Cardiac fibroblast (primary cell): ENCODE measurements around the gene BORCS5.
"Not testable (repeated sequence)": the region's sequence is repeated elsewhere in the genome, so short reads cannot be mapped to it uniquely, and the experiment has no call there.

Experiments used
- DNase-seq, 2 donors: peaks; one replicate each; pipeline versions ENCODE4 v3.0.0 to v3.0.0-alpha.2; 2010; ENCODE audit warnings: low read depth in 2 of 2
- H3K4me3 ChIP-seq, 2 donors: replicated peaks in 1 of 2; 1 replicate in 1 of 2; 2 replicates in 1 of 2; pipeline ENCODE4 v1.5.1; 2011; ENCODE audit warnings: low read depth in 2 of 2, low read length in 2 of 2, mild to moderate bottlenecking in 2 of 2, moderate library complexity in 1 of 2
- TF ChIP-seq, protein P1 (sequence below): IDR thresholded peaks from one replicate; pipeline ENCODE4 v1.5.1; 2011; ENCODE audit warnings: low read depth, mild to moderate bottlenecking, low read length, inconsistent platforms

The BORCS5 gene

DNA sequence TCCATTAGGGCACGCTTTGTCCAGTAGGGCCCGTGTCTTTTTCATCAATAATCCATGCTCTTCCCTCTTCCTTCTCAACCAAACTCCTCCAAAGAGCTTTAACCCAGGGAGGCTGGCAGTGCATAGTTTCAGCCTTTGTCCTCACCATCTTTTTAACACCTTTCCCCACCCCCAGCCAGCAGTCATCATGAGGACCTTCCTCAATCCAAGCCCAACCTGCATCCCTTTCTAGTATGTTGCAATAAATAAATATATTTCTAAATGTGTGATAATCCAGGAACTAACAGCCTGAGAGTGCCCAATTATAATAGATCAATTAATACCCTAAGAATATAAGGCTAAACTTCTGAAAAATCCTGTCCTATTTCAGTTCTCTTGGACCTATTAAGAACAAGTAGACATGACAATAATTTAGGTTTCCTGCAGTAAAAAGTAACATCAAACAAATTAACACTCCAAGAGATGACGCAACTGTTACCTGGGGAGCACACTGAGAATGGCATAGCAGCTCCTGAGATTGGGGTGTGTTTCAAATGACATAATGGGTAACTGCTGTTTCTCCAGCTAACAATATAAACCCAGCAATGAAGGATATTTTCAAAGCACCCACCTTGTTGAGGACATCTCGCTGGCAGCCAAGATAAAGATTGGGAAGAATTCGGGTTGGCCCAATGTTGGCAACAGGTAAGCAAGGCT is 143.2 kb downstream of the BORCS5 start:
- H3K4me3 ChIP-seq = no peak overlapping the region
- no peak for DNase-seq
- TF ChIP-seq, protein P1, sequence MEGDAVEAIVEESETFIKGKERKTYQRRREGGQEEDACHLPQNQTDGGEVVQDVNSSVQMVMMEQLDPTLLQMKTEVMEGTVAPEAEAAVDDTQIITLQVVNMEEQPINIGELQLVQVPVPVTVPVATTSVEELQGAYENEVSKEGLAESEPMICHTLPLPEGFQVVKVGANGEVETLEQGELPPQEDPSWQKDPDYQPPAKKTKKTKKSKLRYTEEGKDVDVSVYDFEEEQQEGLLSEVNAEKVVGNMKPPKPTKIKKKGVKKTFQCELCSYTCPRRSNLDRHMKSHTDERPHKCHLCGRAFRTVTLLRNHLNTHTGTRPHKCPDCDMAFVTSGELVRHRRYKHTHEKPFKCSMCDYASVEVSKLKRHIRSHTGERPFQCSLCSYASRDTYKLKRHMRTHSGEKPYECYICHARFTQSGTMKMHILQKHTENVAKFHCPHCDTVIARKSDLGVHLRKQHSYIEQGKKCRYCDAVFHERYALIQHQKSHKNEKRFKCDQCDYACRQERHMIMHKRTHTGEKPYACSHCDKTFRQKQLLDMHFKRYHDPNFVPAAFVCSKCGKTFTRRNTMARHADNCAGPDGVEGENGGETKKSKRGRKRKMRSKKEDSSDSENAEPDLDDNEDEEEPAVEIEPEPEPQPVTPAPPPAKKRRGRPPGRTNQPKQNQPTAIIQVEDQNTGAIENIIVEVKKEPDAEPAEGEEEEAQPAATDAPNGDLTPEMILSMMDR = no peak

DNA sequence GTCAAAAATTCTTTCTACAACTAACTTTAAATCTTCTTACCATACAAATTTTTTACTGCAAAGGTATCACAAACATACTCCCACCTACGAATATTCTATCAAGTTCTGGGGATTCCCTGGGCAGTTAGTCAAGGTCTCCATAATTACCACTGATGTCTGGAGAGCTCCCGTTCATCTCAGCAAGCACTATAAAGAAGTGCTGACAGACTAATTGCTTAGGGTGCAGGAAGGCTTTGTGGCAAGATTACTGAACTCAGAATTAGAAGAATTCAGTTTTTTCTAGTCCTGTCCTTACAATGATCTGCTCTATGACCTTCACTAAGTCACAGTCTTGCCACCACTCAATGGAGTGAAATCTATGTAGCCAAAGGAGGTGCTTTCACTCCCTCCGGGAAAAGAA is 144.2 kb downstream of the BORCS5 start:
- no peak for DNase-seq
- TF ChIP-seq, protein P1 = no peak
- H3K4me3 ChIP-seq = no peak overlapping the region

DNA sequence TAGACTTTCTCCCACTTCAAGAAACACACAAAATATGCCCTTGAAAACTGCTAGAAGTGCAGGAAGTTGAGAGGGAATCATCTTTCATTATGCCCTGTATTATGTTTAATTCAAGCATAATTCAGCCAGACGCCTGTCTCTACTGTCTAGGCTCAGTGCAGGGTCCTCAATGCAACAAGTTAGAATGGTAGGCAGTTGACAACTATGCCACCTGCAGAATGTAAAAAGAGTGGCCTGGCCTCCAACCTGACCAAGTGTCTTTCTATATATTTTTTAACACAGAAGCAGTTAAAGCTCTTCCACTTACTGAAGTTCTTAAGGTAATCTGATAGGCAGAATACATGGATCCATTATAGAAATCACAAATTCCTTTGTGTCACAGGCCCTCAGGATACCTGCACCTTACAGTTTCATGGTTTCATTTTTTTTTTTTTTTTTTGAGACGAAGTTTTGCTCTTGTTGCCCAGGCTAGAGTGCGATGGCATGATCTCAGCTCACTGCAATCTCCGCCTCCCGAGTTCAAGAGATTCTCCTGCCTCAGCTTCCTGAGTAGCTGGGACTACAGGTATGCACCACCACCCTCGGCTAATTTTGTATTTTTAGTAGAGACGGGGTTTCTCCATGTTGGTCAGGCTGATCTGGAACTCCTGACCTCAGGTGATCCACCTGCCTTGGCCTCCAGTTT is 145.4 kb downstream of the BORCS5 start:
- H3K4me3 ChIP-seq, DNase-seq: not testable (repeated sequence)

DNA sequence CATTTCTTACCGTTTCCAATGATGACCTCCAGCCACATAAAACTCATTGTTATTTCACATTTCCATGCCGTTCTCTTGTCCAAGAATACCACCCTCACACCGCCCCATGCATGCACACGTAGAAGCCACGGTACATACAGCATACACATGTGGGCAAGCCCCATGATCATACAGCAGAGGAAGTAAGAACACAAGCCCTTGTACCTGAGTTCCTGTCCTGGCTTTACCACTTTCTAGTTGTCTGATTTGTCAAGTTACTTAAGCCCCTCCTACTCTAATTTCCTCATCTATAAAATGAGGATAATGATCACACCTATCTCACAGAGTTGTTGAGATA is 145.9 kb downstream of the BORCS5 start:
- TF ChIP-seq, protein P1 = no peak
- no peak for DNase-seq
- no peak overlapping the region for H3K4me3 ChIP-seq

DNA sequence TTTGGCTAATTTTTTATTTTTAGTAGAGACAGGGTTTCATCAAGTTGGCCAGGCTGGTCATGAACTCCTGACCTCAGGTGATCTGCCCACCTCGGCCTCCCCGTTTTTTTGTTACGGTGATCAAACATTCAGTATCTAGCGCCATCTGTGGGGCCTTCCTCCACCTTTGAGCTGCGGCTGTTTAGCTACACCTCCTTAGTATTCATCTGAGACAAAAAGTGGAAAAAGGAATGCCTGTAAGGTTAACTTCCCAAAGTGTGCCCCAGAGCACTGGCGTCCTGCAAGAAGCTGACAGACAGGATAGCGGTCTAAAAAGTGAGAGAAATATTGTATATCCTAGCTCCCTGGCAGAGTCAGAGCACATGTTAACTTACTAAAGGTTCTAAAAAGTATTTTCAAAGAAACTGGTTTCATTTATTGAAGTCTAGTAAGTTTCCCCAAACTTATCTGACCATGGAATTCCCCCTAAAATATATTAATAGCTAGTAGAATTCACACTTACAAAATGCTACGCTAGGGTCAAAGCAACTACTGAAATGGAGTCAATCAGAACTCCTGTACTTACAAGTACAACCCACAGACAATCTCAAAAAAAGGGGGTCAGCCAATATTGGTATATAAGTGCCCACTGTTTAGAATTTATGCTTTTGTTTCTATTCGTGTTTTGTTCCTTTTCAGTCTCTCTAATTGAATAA is 146.7 kb downstream of the BORCS5 start:
- no peak overlapping the region for H3K4me3 ChIP-seq
- DNase-seq = no peak
- TF ChIP-seq, protein P1 = no peak

DNA sequence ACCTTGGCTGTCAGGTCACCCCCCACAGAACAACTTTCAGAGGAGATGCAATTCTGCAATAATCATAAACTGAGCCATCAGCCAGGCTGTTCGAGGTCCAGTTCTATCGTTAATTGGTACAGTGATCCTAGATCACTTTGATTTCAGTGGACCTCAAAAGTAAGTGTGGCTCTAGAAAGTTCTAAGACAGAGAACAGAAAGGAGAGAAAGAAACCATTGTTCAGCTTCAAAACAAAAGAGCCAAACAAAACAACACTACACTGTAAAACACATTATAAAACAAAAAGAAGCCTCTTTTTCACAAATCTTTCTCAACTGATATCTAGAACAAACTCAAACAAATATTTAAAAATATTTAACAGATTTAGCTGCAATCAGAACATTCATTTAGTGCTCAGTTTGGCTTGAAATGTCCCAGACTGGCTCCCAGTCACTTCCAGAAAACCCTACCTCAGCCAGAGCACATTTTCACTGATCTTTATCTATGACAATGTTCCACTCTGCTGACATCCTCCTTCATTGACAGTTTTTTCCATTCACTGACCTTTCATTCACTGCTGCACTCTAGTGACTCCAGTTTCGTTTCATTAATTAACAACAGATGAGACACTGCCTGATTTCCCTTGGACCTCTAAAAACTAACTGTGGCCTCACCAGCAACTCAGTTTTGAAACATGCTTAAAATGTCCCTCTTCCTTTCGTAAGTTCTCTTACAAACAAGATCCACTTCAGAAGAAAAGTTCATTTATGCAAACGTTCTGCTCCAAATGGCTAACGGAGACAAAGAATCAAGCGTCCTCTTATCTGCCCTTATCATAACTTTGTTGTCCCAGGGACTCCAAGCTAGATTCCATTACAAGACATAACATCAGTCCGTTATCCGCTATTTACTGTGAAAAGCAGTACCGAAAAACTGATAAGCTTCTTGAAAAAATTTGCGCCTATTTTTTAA is 148.9 kb downstream of the BORCS5 start:
- TF ChIP-seq, protein P1 = no peak
- peak; percentile 64 to 68 for DNase-seq
- H3K4me3 ChIP-seq = peak overlapping the region; percentile 19 to 22
